ENCODE results near the gene FRMD3.

FRMD3 gene

GRCh38 chr9:83472221-83472665 lies 66.0 kb downstream of the FRMD3 start:
- TF ChIP-seq, protein P1, sequence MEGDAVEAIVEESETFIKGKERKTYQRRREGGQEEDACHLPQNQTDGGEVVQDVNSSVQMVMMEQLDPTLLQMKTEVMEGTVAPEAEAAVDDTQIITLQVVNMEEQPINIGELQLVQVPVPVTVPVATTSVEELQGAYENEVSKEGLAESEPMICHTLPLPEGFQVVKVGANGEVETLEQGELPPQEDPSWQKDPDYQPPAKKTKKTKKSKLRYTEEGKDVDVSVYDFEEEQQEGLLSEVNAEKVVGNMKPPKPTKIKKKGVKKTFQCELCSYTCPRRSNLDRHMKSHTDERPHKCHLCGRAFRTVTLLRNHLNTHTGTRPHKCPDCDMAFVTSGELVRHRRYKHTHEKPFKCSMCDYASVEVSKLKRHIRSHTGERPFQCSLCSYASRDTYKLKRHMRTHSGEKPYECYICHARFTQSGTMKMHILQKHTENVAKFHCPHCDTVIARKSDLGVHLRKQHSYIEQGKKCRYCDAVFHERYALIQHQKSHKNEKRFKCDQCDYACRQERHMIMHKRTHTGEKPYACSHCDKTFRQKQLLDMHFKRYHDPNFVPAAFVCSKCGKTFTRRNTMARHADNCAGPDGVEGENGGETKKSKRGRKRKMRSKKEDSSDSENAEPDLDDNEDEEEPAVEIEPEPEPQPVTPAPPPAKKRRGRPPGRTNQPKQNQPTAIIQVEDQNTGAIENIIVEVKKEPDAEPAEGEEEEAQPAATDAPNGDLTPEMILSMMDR (IDR thresholded peaks at IDR 0.05; ENCODE audit: low read length, missing control alignments) = no peak
- no peak overlapping the region for H3K4me3 ChIP-seq (replicated peaks; ENCODE audit: low read depth, low read length)
- DNase-seq (ENCODE audit: low read depth) = peak; percentile 46

- no peak overlapping the region for H3K4me3 ChIP-seq (replicated peaks; ENCODE audit: low read depth, low read length)
- peak; percentile 5 for DNase-seq (ENCODE audit: low read depth)
- TF ChIP-seq, protein P1 (IDR thresholded peaks at IDR 0.05; ENCODE audit: low read length, missing control alignments) = no peak
Measured at GRCh38 chr9:83471241-83471640, 67.0 kb downstream of the FRMD3 start.

GRCh38 chr9:83469722-83470121 lies 68.5 kb downstream of the FRMD3 start:
- no peak overlapping the region for H3K4me3 ChIP-seq (replicated peaks; ENCODE audit: low read depth, low read length)
- TF ChIP-seq, protein P1 (IDR thresholded peaks at IDR 0.05; ENCODE audit: low read length, missing control alignments) = no peak
- DNase-seq (ENCODE audit: low read depth) = no peak

DNA sequence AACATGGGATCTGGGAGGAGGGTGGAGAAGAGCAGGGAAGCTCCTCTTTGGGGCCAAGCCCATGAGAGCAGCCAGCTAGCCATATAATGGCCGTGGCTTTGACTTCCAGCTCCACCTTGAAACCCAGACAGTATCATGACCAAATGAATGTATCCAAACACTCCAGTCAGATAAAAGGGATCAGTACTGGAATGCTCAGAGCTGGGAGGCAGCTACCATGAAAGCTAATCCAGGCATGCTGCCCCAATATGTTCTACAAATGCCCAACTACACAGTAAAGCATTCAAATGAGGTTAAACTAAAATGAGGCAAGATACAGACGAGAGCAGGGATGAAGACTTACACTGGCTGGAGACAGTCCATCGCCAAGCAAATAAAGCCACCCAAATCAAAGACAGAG lies 69.4 kb downstream of the FRMD3 start:
- TF ChIP-seq, protein P1 (IDR thresholded peaks at IDR 0.05; ENCODE audit: low read length, missing control alignments) = no peak

DNA sequence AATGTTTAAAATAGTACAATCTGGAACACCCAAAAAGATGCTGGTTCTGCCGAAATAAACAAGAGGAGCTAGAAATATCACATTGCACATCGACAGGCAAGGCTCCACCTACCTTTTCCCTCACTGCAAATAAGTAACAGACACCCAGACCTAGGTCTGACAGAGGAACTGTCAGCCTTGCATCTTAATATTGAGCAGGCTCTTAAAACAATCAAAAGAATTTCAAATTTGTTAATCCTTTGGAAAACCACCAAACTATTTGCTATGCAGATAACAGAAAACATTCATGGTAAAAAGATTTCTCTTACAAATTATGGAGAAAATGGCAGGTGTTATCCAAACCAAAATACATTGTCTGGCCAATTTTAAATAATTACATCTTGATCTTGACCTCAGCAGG lies 71.3 kb downstream of the FRMD3 start:
- DNase-seq (ENCODE audit: low read depth) = no peak
- TF ChIP-seq, protein P1 (IDR thresholded peaks at IDR 0.05; ENCODE audit: low read length, missing control alignments) = no peak
- no peak overlapping the region for H3K4me3 ChIP-seq (replicated peaks; ENCODE audit: low read depth, low read length)

More for the DNA sequence above, 69.4 kb downstream of the FRMD3 start:
- no peak overlapping the region for H3K4me3 ChIP-seq (replicated peaks; ENCODE audit: low read depth, low read length)
- no peak for DNase-seq (ENCODE audit: low read depth)

DNA sequence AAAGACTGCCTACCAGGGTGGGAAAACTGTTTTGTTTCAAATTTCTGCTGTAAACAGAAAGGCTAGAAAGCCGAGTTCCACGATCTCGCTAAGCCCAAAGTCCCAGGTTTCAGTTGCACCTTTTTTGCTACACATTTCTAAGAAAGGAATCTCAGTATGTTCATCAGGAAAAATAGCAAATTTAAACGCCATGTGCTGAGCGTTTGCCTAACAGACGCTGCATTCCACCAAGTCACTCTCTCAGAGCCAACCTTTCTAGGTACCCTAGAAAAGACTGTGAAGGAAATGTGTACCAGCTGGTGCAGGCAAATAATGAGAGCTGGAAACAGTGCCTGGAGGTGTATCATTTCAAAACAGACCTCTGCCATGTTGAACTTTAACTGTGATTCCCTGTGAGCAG lies 71.8 kb downstream of the FRMD3 start:
- DNase-seq (ENCODE audit: low read depth) = no peak
- no peak overlapping the region for H3K4me3 ChIP-seq (replicated peaks; ENCODE audit: low read depth, low read length)
- TF ChIP-seq, protein P1 (IDR thresholded peaks at IDR 0.05; ENCODE audit: low read length, missing control alignments) = no peak

- DNase-seq (ENCODE audit: low read depth) = no peak
- no peak overlapping the region for H3K4me3 ChIP-seq (replicated peaks; ENCODE audit: low read depth, low read length)
- TF ChIP-seq, protein P1 (IDR thresholded peaks at IDR 0.05; ENCODE audit: low read length, missing control alignments) = no peak
Measured at GRCh38 chr9:83459830-83460229, 78.4 kb downstream of the FRMD3 start.
